Forelimb muscle (tissue), 1 donor: ENCODE results near the gene ZFP1. TPM values are rescaled to one million over a fixed set of nuclear protein-coding genes. Genes with fewer than 3 reads are reported as not detected.
"Not testable (repeated sequence)": the region's sequence is repeated elsewhere in the genome, so short reads cannot be mapped to it uniquely, and the experiment has no call there.

Experiments used
- DNase-seq: peaks from one replicate; pipeline ENCODE4 v3.0.0-alpha.2; 2013; ENCODE audit warnings: low read depth
- polyA plus RNA-seq: library from polyadenylated mRNA; unstranded; fragments of 120-200 nt; gene quantifications from one replicate; pipeline ENCODE4 v1.2.1, GENCODE V29; 2013; ENCODE audit not compliant: insufficient read length

The ZFP1 gene
- polyA plus RNA-seq, 1 donor, result 14.0 TPM

DNA sequence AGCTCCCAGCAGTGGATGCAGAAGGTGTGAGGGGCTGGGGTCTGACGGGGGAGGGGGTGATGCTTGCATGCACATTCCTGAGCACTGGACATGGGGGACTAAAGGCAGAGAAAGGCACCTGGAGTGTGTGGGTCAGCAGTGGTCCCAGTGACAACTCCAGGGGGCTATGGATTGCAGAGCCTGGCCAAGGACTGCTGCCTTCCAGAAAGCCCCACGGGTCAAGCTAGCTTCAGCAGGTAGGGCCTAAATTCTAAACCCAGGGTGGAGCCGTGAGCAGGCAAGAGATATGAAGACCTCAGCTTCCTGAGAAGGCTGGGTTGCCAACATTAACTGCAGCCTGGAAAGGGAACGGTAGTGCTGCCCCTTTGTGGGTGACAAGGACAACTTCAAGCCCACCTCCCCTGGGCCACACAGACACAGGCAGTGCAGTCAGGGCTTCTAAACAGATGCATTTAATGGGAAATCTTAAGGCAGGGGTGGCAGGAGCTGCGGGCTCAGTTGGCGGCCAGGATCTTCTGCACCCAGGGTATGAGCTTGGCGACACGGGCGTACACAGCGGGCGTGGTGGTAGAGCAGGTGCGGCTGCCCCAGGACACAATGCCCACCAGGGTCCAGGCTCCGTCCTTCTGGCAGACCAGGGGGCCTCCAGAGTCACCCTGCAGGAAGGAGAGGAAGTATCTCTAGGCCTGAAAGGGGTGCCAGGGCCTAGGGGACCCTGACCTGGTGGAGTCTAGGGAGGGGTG is 55.5 kb downstream of the ZFP1 start:
- DNase-seq, result no peak

GRCh38 chr16:75204410-75204758 is 56.1 kb downstream of the ZFP1 start:
- no peak for DNase-seq

GRCh38 chr16:75204905-75205304 is 56.6 kb downstream of the ZFP1 start:
- DNase-seq, result not testable (repeated sequence)

DNA sequence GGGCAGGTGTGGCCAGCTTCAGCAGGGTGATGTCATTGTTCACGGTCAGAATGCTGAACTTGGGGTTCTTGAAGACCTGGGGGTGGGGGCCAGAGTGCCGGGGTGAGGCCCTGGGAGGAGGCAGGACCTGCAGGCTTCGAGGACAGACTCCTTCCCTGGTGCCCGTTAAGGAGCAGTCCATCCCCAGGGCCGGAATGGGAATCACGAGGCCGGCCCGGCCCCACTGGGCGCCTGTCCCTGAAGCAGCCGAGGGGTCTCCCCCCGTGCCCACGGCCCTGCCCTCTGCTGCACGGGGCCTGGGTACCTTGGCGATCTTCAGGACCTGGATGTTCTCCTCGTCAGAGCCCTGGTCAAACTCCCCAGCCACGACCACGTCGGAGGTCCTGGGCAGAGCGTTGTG is 57.1 kb downstream of the ZFP1 start:
- not testable (repeated sequence) for DNase-seq

DNA sequence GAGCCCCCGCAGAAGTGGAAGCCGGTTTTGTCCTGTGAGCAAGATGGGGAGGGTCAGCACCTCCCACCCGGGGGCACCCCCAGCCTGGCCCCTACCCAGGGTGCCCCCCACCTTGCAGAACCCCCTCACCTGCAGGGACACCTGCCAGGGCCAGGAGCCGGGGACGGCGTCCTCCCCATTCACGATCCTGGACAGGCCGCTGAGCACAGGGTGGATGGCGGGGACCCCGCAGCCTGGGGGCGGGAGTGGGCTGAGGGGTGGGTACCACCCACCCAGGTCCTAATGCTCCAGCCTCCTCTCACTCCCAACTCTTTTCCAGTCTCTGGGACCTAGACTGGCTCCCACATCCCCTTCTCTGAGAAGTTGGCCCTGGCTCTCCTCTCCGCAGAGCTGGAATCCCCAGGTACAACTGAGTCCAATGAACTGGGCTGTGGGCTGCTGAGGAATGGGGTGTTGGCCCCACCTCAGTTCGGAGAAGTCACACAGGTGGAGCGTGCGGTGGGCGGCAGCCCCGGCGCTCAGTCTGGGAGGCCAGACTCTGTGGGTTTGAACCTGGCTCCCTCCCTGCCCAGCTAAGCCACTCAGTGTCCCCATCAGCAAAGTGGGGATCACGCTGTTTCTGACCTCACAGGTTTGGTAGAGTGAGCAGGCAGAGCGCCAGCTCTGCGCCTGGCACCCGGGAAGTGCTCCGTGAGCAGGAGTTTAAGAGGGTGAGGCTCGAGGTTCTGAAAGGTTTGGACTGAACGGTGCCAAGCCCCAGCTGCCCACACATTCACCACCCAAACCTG is 57.8 kb downstream of the ZFP1 start:
- DNase-seq, result not testable (repeated sequence)

DNA sequence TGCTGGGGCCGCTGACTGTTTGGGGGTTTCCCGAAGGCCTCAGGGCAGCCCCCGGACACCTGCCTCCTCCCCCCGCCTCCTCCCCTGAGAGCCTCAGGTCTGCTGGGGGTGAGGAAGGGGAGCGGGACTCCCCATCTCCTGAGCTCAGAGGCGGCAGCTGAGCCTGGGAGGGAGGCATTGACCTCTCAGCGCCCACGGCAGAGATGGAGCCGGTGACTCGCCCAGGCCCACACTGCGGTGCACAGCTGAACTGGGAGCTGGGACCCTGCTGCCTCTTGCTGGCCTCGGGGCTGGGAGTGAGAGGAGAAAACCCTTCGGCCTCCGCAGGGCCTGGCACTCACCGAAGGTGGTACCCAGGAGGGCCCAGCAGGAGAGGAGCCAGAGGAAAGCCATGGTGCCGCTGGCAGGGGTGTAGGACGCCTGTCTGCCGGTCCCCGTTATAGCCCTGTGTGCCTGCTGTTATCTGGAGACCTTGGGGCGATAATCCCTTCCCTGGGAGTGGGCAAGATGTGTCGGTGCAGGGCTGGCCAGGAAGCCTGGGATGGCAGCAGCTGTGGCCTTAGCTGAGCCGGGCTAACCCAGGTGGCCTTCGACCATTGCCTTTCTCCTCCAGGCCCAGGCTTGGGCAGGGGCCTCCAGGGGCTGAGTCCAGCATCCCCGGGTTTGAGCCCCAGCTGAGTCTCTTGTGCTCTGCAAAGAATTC is 58.6 kb downstream of the ZFP1 start, which contains the start of gene CTRB2:
Gene CTRB2, minus strand, starts transcription at position 413 of the 703 bp plus-strand sequence. Its CDS starts 20 bp downstream, at position 393.
- DNase-seq, result no peak

DNA sequence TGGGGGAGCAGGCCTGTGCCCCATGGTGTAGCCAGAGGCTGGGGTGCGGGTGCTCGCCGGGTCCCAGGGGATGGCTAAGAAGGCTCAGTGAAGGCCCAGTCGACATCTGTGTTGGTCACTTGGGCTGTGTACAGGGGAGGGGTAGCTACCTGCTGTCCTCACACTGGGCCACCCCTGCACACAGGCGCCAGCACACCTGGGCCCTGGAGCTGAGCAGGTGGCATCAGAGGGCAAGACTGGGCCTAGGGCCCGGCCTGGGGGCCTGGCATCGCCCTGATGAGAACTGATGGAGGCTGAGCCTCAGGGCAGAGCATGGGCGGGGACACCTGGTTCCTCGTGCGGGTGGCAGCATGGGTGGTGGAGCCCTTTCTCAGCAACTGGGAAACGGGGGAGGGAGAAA is 59.5 kb downstream of the ZFP1 start:
- no peak for DNase-seq

GRCh38 chr16:75208242-75208825 is 60.0 kb downstream of the ZFP1 start:
- DNase-seq, result no peak

- DNase-seq, result no peak
Measured at GRCh38 chr16:75208861-75209505, 60.7 kb downstream of the ZFP1 start.

- not testable (repeated sequence) for DNase-seq
Measured at GRCh38 chr16:75209514-75209913, 61.2 kb downstream of the ZFP1 start.

DNA sequence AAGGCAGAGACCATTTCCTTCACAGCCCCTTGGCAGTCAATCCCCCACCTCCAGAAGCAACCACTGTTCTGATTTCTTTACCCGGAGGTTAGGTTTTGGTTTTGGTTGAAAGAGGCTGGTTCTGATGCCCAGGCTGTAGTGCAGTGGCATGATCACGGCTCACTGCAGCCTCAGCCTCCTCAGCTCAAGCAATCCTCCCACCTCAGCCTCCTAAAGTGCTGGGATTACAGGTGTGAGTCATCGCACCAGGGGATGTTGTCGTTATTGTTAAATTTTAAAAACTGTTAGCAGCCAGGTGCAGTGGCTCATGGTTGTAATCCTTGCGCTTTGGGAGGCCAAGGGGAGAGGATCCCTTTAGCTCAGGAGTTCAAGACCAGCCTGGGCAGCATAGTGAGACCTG is 61.6 kb downstream of the ZFP1 start:
- DNase-seq, result no peak

DNA sequence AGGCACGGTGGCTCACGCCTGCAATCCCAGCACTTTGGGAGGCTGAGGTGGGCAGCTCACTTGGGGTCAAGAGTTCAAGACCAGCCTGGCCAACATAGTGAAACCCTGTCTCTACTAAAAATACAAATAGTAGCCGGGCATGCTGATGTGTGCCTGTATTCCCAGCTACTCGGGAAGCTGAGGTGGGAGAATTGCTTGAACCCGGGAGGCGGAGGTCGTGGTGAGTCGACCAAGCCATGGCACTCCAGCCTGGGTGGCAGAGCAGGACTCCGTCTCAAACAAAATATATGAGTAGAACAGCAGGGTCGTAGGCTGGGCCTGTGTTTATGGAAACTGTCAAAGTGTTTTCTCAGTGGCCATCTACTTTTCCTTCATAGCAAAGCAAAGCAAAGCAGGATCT is 63.0 kb downstream of the ZFP1 start:
- DNase-seq, result not testable (repeated sequence)

DNA sequence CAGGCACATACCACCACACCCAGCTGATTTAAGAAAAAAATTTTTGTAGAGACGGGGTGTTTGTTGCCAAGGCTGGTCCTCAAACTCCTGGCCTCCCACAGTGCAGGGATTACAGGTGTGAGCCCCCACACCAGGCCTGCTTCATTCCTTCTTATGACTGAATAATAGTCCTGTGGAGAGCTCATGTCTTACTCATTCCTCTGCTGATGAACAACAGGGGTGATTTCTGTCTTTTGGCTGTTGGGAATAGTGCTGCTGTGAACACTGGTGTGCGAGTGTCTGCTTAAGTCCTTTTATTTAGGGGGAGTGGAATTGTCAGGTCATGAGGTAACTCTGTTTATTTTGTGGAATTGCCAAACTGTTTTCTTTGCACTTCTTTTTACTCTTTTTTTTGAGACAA is 67.8 kb downstream of the ZFP1 start:
- DNase-seq, result no peak

DNA sequence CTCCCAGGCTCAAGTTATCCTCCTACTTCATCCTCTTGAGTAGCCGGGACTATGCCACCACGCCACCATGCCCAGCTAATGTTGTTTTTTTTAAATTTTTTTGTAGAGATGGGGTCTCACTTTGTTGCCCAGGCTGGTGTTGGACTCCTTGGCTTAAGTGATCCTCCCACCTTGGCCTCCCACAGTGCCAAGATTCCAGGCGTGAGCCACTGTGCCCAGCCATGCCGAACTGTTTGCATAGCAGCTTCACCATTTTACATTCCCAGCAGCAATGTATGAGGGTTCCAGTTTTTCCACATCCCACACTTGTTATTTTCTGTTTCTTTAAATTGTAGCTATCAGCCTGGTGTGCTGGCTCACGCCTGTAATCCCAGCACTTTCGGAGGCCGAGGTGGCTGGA is 68.3 kb downstream of the ZFP1 start:
- no peak for DNase-seq

DNA sequence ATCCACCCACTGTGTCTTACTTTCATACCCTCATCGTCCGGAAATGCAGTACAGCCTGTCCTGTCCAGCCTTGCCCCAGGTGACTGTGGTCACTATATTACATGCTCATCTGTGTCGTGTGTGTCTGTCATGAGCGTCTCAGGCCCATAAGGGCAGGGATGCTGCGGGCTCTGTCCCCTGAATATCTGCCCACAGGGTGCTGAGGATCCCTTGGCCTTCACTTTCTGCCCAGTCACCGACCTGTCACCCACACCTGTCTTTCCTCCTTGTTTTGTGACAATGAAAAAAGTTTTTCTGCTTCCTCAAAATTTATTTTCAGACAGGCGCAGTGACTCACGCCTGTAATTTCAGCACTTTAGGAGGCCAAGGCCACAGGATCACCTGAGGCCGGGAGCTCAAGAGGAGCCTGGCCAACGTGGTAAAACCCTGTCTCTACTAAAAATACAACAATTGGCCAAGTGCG is 69.1 kb downstream of the ZFP1 start:
- DNase-seq, result no peak

DNA sequence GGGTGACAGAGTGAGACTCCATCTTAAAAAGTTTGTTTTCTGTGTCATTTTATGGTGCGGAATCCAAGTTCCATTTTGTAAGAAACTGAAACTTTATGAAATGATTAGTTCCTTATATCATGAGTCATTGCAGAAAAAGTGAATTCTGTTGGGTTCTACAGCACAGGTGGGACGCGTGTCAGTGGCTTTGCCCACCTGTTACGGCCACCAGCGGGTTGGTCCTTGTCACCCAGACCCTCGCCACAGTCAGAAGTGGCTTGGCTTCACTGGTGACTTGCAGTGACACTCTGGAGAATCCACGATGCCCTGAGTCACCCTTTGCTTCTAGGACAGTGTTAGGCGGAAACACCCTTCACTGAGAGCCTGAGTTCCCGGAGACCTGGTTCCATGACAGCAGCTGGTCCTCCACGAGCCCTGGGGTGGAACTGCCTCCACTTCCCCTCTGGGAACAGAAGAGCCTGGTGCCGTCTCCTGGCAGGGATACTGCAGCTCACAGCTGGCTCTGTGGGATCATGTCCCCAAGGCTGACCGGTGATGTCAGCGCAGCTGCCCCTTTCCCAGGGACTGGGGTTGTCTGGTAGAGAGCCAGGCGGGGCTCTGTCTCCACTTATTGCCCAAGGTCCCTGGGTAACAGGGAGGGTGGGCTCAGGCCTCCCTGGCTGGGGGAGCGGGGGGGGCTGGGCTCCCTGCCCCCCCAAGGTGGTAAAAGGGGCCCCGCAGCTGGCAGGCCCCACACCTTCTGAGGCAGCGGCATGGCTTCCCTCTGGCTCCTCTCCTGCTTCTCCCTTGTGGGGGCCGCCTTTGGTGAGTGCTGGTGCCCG is 70.1 kb downstream of the ZFP1 start, which contains the start of gene CTRB1:
Gene CTRB1, plus strand, starts transcription at position 733 of the 821 bp plus-strand sequence. Its CDS starts 20 bp downstream, at position 753.
- no peak for DNase-seq

- no peak for DNase-seq
Measured at GRCh38 chr16:75219088-75219487, 70.8 kb downstream of the ZFP1 start.

DNA sequence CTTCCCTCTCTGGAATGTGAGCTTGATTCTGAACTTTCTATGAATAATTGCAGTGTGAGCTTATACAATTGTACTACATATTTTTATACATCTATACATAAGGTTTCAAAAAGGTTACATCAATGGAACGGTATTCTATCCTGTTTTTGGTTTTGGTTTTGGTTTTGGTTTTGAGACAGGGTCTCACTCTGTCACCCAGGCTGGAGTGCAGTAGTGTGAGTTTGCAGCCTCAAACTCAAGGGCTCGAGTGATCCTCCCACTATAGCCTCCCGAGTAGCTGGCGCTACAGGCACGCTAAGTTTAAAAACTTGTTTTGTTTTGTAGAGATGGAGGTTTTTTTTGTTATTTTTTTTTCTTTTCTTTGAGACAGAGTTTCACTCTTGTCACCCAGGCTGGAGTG is 71.5 kb downstream of the ZFP1 start:
- DNase-seq, result no peak
